PFSK-1 (cell line): ENCODE data around the gene NARS2.

Experiments
- FOXP2 ChIP-seq: optimal IDR thresholded peaks from 2 replicates; pipeline ENCODE3; 2011; ENCODE audit warnings: borderline replicate concordance, control low read depth, inconsistent platforms; ENCODE audit not compliant: insufficient read depth; ENCODE audit errors: extremely low read length, extremely low read depth
- POLR2AphosphoS5 ChIP-seq: IDR thresholded peaks from 2 replicates; pipeline ENCODE4 v1.6.1; 2012; ENCODE audit warnings: low read depth, mild to moderate bottlenecking, control low read depth, low read length, moderate library complexity
- REST ChIP-seq, 2 experiments: IDR thresholded peaks; 2 replicates each; pipeline versions ENCODE4 v1.6.1 to v1.8.0; 2011 to 2012; ENCODE audit warnings: low read depth in 2 of 2, low read length in 2 of 2, control low read depth in 1 of 2, inconsistent platforms in 1 of 2, mild to moderate bottlenecking in 1 of 2, moderate library complexity in 1 of 2; ENCODE audit not compliant: insufficient read depth in 1 of 2
- SIN3A ChIP-seq: IDR thresholded peaks from 2 replicates; pipeline ENCODE4 v1.6.1; 2012; ENCODE audit warnings: mild to moderate bottlenecking, low read length, moderate library complexity, borderline replicate concordance; ENCODE audit not compliant: insufficient read depth
- TAF1 ChIP-seq: IDR thresholded peaks from 2 replicates; pipeline ENCODE4 v1.6.1; 2012; ENCODE audit warnings: low read length, control low read depth, borderline replicate concordance; ENCODE audit not compliant: insufficient read depth

- TF ChIP-seq TAF1: peak; percentile 79; the same call in 1 of the 2 replicates
- peak; percentile 97 for TF ChIP-seq SIN3A
- 0 out of 4 replicates have a peak, but pooled peaks of 1 of the 2 experiments have one; percentile 47 for TF ChIP-seq REST (IDR thresholded peaks at IDR 0.05; ENCODE audit: insufficient read depth in 1 of 2, low read depth in 2 of 2, low read length in 2 of 2)
- peak; percentile 87 for TF ChIP-seq POLR2AphosphoS5
- peak; percentile 60 for TF ChIP-seq FOXP2
Observed at GRCh38 chr11:78574386-78575381, at the start of gene NARS2.
